ENCODE data around the gene PBRM1. TPM values are rescaled to one million over a fixed set of nuclear protein-coding genes. Genes with fewer than 3 reads are reported as not detected.

PBRM1 gene
- polyA plus RNA-seq, 1 donor from 2014 or later = 81.1 TPM

- Mint-ChIP-seq H3K27ac (no peak overlapping the region), H3K36me3 (no peaks in the 10 kb centered on the region)
Observed at GRCh38 chr3:52554026-52554755, 131.5 kb downstream of the PBRM1 start.

GRCh38 chr3:52552089-52552488, 133.6 kb downstream of the PBRM1 start:
- Mint-ChIP-seq H3K27me3 (no peaks in the 10 kb centered on the region), H3K27ac (peak overlapping the region in 2 of 3 donors; percentile 40 to 86)

More at GRCh38 chr3:52554026-52554755, 131.5 kb downstream of the PBRM1 start:
- Mint-ChIP-seq H3K27me3 (no peaks in the 10 kb centered on the region), H3K4me1 (no peaks in the 10 kb centered on the region), H3K4me3 (no peak overlapping the region), H3K9me3 (no peaks in the 10 kb centered on the region)

GRCh38 chr3:52551118-52551517, 134.6 kb downstream of the PBRM1 start:
- Mint-ChIP-seq H3K4me3 (no peak overlapping the region), H3K27ac (peak overlapping the region in 1 of 3 donors; percentile 20), H3K4me1 (no peaks in the 10 kb centered on the region), H3K9me3 (no peaks in the 10 kb centered on the region), H3K27me3 (no peaks in the 10 kb centered on the region), H3K36me3 (no peaks in the 10 kb centered on the region)

More at GRCh38 chr3:52552089-52552488, 133.6 kb downstream of the PBRM1 start:
- Mint-ChIP-seq H3K4me1 (no peaks in the 10 kb centered on the region), H3K4me3 (no peak overlapping the region), H3K36me3 (no peaks in the 10 kb centered on the region), H3K9me3 (no peaks in the 10 kb centered on the region)

GRCh38 chr3:52547143-52547542, 138.6 kb downstream of the PBRM1 start:
- no peak overlapping the region for H3K4me3 Mint-ChIP-seq
- no peak overlapping the region for H3K27ac Mint-ChIP-seq
- no peaks in the 10 kb centered on the region for H3K4me1 Mint-ChIP-seq
- H3K36me3 Mint-ChIP-seq = no peaks in the 10 kb centered on the region
- no peaks in the 10 kb centered on the region for H3K27me3 Mint-ChIP-seq
- no peaks in the 10 kb centered on the region for H3K9me3 Mint-ChIP-seq

GRCh38 chr3:52546111-52546901, 139.4 kb downstream of the PBRM1 start:
- Mint-ChIP-seq H3K4me3 (no peak overlapping the region), H3K27ac (no peak overlapping the region), H3K4me1 (no peaks in the 10 kb centered on the region), H3K36me3 (no peaks in the 10 kb centered on the region), H3K27me3 (no peaks in the 10 kb centered on the region), H3K9me3 (no peaks in the 10 kb centered on the region)

GRCh38 chr3:52544937-52545336, 140.8 kb downstream of the PBRM1 start:
- no peaks in the 10 kb centered on the region for H3K27me3 Mint-ChIP-seq
- no peaks in the 10 kb centered on the region for H3K36me3 Mint-ChIP-seq
- H3K4me1 Mint-ChIP-seq = no peaks in the 10 kb centered on the region
- no peak overlapping the region for H3K4me3 Mint-ChIP-seq
- H3K9me3 Mint-ChIP-seq = no peaks in the 10 kb centered on the region
- no peak overlapping the region for H3K27ac Mint-ChIP-seq

- Mint-ChIP-seq H3K27ac (peak overlapping the region in 1 of 3 donors; percentile 19), H3K36me3 (peaks cover 1% of the 10 kb centered on the region), H3K9me3 (no peaks in the 10 kb centered on the region), H3K4me1 (peaks cover 22 to 23% (median 22%) of the 10 kb centered on the region in 3 donors), H3K4me3 (peak overlapping the region in 1 of 4 donors; percentile 39), H3K27me3 (no peaks in the 10 kb centered on the region)
Observed at GRCh38 chr3:52541050-52541449, 144.7 kb downstream of the PBRM1 start.

- peak overlapping the region in 3 of 4 donors; percentile 30 to 60 (median 43) for H3K4me3 Mint-ChIP-seq
- no peaks in the 10 kb centered on the region for H3K9me3 Mint-ChIP-seq
- H3K27ac Mint-ChIP-seq = peak overlapping the region; percentile 4 to 86 (median 70)
- H3K27me3 Mint-ChIP-seq = no peaks in the 10 kb centered on the region
- H3K36me3 Mint-ChIP-seq = peaks cover 1% of the 10 kb centered on the region
- peaks cover 25 to 32% (median 28%) of the 10 kb centered on the region in 3 donors for H3K4me1 Mint-ChIP-seq
Observed at GRCh38 chr3:52539010-52539653, 146.6 kb downstream of the PBRM1 start.

GRCh38 chr3:52537726-52538421, 147.8 kb downstream of the PBRM1 start:
- Mint-ChIP-seq H3K4me1 (peaks cover 25 to 32% (median 28%) of the 10 kb centered on the region in 3 donors), H3K27me3 (no peaks in the 10 kb centered on the region), H3K36me3 (peaks cover 1% of the 10 kb centered on the region), H3K27ac (peak overlapping the region; percentile 39 to 100 (median 97)), H3K4me3 (peak overlapping the region; percentile 98 to 100 (median 99)), H3K9me3 (no peaks in the 10 kb centered on the region)

- H3K4me1 Mint-ChIP-seq = peaks cover 30 to 37% (median 32%) of the 10 kb centered on the region in 3 donors
- no peaks in the 10 kb centered on the region for H3K27me3 Mint-ChIP-seq
- peak overlapping the region; percentile 98 to 100 (median 99) for H3K4me3 Mint-ChIP-seq
- H3K36me3 Mint-ChIP-seq = peaks cover 1% of the 10 kb centered on the region
- no peaks in the 10 kb centered on the region for H3K9me3 Mint-ChIP-seq
- H3K27ac Mint-ChIP-seq = peak overlapping the region; percentile 97 to 100 (median 98)
Observed at GRCh38 chr3:52537165-52537620, 148.5 kb downstream of the PBRM1 start.

- no peaks in the 10 kb centered on the region for H3K9me3 Mint-ChIP-seq
- H3K27me3 Mint-ChIP-seq = no peaks in the 10 kb centered on the region
- peak within 1 kb of the TSS; percentile 97 to 100 (median 98) for H3K27ac Mint-ChIP-seq
- peaks cover 1% of the 10 kb centered on the region for H3K36me3 Mint-ChIP-seq
- peak within 1 kb of the TSS; percentile 98 to 100 (median 99) for H3K4me3 Mint-ChIP-seq
- H3K4me1 Mint-ChIP-seq = peaks cover 31 to 37% (median 33%) of the 10 kb centered on the region in 3 donors
Observed at GRCh38 chr3:52536369-52537164, 149.1 kb downstream of the PBRM1 start, which contains the start of gene UQCC5. UQCC5 (plus strand) TSS chr3:52536605; CDS start chr3:52536756, 151 bp downstream.

- H3K9me3 Mint-ChIP-seq = no peaks in the 10 kb centered on the region
- H3K4me3 Mint-ChIP-seq = peak overlapping the region; percentile 98 to 100 (median 99)
- no peaks in the 10 kb centered on the region for H3K27me3 Mint-ChIP-seq
- H3K4me1 Mint-ChIP-seq = peaks cover 31 to 37% (median 33%) of the 10 kb centered on the region in 3 donors
- peak overlapping the region; percentile 97 to 100 (median 98) for H3K27ac Mint-ChIP-seq
- peaks cover 1% of the 10 kb centered on the region for H3K36me3 Mint-ChIP-seq
Observed at GRCh38 chr3:52536112-52536368, 149.7 kb downstream of the PBRM1 start.

- no peaks in the 10 kb centered on the region for H3K27me3 Mint-ChIP-seq
- H3K4me1 Mint-ChIP-seq = peaks cover 31 to 37% (median 33%) of the 10 kb centered on the region in 3 donors
- H3K9me3 Mint-ChIP-seq = no peaks in the 10 kb centered on the region
- peaks cover 1% of the 10 kb centered on the region for H3K36me3 Mint-ChIP-seq
- H3K27ac Mint-ChIP-seq = peak overlapping the region; percentile 97 to 100 (median 98)
- peak overlapping the region; percentile 98 to 100 (median 99) for H3K4me3 Mint-ChIP-seq
Observed at GRCh38 chr3:52535411-52536111, 150.2 kb downstream of the PBRM1 start.

Data from IgD-negative memory B cell (primary cell).